GM12874 (cell line): ENCODE data around the gene COL25A1.

ENCODE experiments used
- TF ChIP-seq, protein P1 (sequence below): IDR thresholded peaks from 2 replicates; pipeline ENCODE4 v1.5.1; 2011; ENCODE audit warnings: low read depth, mild to moderate bottlenecking, control low read depth, low read length, moderate library complexity; ENCODE audit not compliant: insufficient read depth

The COL25A1 gene

DNA sequence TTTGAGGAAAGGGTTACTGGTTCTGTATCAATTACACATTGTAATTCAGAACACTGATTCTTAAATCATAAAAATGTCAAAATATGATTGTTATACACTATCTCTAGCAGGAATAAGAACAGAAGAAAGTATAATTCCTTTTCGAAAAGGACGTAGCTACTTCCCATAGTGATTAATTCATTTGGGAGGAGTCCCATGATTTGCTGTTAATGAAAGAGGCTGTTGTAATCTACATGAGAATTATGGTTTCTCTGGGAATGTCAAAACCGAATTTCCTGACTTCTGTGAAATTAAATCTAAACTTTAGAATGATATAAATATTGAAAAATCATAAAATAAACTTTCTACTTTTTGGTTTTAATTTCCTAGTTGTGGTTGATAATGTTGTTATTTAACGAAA, 348.5 kb downstream of the COL25A1 start:
- TF ChIP-seq, protein P1, sequence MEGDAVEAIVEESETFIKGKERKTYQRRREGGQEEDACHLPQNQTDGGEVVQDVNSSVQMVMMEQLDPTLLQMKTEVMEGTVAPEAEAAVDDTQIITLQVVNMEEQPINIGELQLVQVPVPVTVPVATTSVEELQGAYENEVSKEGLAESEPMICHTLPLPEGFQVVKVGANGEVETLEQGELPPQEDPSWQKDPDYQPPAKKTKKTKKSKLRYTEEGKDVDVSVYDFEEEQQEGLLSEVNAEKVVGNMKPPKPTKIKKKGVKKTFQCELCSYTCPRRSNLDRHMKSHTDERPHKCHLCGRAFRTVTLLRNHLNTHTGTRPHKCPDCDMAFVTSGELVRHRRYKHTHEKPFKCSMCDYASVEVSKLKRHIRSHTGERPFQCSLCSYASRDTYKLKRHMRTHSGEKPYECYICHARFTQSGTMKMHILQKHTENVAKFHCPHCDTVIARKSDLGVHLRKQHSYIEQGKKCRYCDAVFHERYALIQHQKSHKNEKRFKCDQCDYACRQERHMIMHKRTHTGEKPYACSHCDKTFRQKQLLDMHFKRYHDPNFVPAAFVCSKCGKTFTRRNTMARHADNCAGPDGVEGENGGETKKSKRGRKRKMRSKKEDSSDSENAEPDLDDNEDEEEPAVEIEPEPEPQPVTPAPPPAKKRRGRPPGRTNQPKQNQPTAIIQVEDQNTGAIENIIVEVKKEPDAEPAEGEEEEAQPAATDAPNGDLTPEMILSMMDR = no peak

DNA sequence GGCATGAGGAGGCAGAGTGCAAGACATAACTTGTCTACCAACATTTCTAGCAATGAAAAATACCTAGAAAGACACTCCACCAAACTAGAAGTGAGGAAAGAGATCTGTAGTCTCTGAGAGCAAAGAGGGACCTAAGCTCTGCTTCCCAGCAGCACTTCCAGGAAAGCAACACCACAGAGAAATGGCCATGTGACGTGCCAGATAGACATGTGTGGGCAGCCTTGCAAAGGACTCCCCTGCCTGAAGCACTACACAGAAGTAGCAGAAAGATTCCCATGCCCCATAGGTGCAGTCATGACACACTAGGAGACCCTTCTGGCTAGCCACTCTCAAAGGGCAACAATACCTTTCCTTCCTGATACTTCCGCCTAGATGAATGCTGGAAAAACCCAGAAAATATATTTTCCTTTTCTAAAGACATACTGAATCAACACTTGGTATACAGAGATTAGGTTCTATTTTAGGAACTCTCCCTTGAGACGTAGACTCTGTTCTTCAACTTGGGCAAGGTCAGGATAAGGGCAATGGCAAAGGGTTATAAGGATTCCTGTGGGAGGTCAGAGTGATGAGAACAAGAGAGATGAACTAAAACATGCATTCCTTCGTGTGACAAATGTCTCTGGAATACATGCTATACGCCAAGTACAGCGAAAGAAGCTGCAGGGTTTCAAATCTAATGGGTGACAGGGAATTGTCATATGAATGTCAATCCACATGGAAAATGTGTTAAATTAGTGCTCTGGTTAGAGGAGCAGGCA, 352.1 kb downstream of the COL25A1 start:
- TF ChIP-seq, protein P1 = no peak

DNA sequence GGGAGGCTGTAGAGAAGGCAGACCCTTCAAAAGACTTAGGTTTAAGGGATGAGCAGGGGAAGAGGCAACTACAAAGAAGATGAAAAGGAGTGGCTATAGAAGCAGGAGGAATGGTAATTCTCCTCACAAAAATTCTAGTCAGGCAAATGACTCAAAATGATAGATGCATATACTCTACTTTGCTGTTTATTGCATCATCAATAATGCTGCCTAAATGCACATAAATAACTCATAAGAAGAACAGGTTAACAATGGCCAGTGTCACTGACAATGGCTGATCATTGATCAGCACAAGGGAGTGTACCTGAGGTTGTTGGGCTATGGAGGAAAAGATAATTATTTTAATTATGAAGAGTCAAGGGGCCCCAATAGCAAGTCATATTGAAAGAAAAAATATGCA, 354.9 kb downstream of the COL25A1 start:
- TF ChIP-seq, protein P1 = no peak

DNA sequence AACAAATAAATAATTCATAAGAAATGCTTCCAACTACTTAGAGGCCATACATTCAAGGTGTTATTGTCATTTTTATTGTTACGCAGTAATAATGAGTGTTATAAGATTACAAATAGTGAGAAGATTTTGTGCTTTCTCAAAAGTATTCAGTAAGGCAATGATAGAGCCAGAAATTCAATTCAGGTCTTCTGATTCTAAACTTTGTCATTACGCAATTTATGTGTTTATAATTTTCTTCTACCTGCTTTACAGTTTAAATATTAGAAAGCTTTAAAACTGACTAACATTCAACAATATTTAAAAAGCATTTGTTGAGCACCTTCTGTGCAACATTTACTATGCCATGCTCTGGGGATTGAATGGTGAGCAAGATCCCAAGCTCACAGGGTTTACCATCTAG, 356.2 kb downstream of the COL25A1 start:
- TF ChIP-seq, protein P1 = no peak

DNA sequence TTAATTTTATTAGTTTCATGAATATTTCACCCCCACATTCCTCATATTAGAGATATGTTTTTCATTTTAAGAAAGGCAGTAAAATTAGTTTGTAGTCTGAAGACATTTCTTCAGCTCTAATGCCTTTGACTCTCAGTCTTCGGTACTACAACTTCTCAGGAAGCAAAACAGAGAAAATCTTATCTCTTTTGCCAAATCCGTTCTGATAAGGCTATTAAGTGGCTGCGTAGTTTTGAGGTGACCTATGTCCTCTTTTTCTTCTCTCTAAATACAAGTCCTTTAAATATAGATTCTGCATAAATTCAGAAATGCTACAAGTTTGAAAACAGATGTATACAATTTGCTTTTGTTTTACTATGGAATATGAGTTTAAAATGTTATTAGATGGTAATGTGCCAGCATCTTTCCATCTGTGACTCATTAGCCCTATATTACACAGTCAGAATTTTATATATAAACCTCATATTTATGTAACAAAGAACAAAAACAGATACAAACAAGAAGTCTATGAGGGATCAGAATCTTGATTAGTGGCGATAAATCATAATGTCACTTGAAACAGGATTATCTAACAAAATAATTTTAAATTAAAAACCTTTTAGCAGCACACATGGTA, 358.4 kb downstream of the COL25A1 start:
- TF ChIP-seq, protein P1 = no peak

DNA sequence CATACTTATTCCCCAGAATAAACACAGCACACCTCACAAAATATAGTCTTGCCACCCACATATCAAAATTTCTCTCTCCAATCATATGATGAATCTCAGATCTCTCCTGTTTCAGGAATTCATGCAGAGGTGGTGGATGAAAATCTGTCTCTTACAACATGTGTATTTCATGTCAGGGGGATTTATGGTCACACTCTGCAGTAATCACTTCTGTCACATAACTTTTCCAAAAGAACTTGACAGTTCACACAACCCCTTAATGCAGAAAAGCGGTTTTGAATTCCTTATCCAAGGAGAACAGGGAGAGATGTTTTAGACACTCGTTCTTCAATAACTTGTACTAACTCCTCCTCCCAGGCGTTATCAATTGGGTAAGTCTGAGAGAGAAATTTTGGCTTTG, 359.1 kb downstream of the COL25A1 start:
- TF ChIP-seq, protein P1 = no peak

DNA sequence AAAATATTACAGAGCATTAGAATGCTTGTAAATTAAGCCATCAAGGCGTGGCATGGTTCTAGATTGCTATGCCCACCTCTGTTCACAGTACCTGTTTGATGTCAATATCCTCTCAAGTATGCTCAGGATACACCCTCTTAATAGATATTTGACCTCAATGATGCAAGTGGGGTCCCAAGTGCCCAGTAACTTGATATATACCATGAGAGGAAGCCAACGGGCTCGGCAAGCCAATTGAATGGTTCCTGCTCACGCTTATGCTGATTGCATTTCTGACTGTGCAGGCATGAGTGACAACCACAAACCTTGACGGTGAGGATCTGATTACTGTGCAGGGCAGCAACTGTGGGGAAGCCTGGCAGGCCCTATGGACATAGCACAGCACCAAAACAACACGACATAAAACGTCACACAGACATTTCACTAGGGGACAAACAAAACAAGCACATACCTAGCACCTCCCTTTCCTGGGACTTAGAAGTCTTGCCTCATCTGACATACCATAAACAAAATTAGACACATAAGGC, 360.5 kb downstream of the COL25A1 start:
- TF ChIP-seq, protein P1 = no peak
